NB4 (cell line): Measurements from ENCODE around the gene CHEK1.

Experiments
- DNase-seq: peaks from one replicate; pipeline ENCODE4 v3.0.0; 2010; ENCODE audit warnings: low read depth
- H3K4me3 ChIP-seq: one replicate; pipeline ENCODE4 v1.5.1; 2011; ENCODE audit warnings: mild to moderate bottlenecking, low read depth, low read length, moderate library complexity
- MYC ChIP-seq: IDR thresholded peaks from 2 replicates; pipeline ENCODE4 v1.6.1; 2011; ENCODE audit warnings: low read depth, low read length
- POLR2A ChIP-seq: IDR thresholded peaks from 2 replicates; pipeline ENCODE4 v1.6.1; 2011; ENCODE audit warnings: mild to moderate bottlenecking; ENCODE audit not compliant: insufficient read length; ENCODE audit errors: extremely low read depth
- TF ChIP-seq, protein P1 (sequence below): IDR thresholded peaks from one replicate; pipeline ENCODE4 v1.5.1; 2012; ENCODE audit warnings: low read depth, low read length
- TF ChIP-seq, protein P2 (sequence below): IDR thresholded peaks from 2 replicates; pipeline ENCODE4 v1.6.1; 2011; ENCODE audit warnings: low read depth, low read length

CHEK1 gene

DNA sequence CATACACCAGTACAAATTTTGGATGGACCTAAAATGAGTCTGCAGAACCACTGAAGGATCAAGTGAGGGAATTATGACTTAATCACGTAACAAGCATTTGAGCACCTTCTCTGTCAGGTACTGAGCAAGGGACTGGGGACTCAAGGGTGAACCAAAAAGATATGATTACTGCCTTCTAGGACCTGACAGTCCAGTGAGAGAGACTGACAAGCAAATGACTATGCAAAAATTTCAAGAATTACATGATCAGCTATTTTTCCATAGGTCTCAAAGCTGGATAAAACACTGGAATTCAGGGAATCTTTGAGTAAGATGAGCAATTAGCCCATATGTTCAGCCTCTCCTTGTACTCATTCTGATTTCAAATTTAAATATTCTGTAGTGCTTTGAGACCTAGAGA is 37.5 kb upstream of the CHEK1 start:
- DNase-seq: no peak
- no peak for TF ChIP-seq POLR2A
- TF ChIP-seq, protein P1, sequence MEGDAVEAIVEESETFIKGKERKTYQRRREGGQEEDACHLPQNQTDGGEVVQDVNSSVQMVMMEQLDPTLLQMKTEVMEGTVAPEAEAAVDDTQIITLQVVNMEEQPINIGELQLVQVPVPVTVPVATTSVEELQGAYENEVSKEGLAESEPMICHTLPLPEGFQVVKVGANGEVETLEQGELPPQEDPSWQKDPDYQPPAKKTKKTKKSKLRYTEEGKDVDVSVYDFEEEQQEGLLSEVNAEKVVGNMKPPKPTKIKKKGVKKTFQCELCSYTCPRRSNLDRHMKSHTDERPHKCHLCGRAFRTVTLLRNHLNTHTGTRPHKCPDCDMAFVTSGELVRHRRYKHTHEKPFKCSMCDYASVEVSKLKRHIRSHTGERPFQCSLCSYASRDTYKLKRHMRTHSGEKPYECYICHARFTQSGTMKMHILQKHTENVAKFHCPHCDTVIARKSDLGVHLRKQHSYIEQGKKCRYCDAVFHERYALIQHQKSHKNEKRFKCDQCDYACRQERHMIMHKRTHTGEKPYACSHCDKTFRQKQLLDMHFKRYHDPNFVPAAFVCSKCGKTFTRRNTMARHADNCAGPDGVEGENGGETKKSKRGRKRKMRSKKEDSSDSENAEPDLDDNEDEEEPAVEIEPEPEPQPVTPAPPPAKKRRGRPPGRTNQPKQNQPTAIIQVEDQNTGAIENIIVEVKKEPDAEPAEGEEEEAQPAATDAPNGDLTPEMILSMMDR: no peak
- H3K4me3 ChIP-seq: no peak overlapping the region

DNA sequence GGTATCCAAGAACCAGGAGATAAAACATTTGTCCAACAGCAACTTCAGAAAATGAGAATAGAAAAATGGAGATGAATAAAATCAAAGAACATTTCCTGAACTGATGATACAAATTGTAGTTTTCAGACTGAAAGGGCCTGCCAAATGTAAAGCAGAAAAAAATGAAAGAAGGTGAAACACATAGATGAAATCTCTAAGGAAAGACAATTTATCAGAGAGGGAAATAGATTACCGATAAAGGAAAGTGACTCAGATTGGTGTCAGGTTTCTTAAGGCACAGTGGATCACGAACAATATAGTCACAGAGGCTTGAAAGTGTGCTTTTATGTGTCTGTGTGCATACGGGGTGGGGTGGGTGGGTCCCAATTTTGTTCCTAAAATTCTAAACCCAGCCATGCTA is 36.5 kb upstream of the CHEK1 start:
- TF ChIP-seq, protein P2, sequence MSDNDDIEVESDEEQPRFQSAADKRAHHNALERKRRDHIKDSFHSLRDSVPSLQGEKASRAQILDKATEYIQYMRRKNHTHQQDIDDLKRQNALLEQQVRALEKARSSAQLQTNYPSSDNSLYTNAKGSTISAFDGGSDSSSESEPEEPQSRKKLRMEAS: no peak
- TF ChIP-seq MYC (no peak), POLR2A (no peak)
- TF ChIP-seq, protein P1: no peak
- DNase-seq: no peak
- H3K4me3 ChIP-seq: no peak overlapping the region

DNA sequence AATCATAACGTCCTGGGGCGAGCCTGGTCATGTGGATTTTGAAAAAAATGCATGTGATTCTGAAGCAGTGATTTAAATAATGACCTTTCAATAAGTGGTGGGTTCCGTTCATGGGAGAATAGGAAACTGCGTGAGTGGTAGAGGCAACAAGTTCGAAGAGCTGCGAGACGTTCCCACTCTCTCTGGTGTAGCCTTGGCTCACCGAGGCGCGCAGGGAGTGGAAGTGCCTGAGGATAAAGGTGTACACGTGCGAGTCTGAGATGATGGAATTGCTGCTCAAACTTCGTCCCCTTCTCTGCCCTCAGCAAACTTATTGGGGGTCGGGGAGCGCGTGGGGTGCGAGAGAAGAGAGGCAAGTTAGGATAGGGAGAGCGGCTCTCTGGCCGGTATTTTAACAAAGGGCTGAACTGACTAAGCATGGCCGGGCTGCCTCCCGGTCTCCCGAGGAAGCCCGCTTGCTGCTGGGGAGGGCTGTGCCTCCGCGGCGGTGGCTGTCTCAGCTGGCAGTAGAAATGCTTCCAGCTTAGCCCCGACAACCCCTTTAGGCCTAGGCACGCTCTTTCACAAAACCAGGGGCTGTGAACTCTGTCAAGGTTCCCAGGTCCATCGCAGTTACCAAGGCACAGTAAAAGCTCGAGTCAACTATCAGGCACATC is 33.2 kb upstream of the CHEK1 start:
- peak overlapping the region; percentile 94 for H3K4me3 ChIP-seq
- DNase-seq: peak; percentile 45
- TF ChIP-seq MYC: 0 out of 2 replicates have a peak, but pooled peaks have one; percentile 8
- no peak for TF ChIP-seq POLR2A
- TF ChIP-seq, protein P2: peak; percentile 46; the same call in 1 of the 2 replicates
- TF ChIP-seq, protein P1: no peak

DNA sequence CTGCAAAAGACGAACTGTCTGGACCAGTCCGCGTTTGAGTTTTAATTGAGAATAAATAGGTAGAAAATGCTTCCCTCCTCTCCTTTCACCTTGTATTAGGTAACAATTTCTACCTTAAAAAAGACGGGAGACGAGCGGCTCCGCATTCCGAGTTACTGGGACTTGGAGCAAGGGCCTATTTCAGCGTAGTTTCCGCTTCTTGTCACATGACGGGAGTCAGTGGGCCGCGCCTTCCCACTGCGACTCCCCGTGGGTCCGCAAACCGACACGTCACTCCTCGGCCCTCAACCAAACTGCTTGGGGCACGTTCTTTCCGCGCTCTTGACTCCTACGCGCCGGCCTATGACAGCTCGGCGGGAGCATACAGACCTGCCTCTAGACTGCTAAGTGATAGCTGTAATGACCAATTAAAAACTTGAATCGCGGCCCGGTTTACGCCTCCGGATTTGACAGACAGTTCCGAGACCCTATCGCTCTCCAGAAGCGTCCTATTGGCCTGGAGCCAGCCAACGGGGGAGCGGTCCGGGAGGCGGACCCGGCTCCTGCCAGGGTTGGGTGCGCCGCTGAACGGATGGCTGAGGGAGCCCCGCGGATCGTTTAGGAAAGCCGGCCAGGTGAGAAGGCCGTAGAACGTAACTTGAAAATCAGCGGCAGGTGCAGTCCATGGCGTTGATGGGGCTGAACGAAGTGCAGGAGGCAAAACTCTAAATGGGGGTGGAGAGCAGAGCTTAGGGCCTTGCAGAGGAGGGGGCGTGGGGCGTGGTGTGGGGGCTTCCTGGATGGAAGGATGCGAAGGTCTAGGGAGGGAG is 32.5 kb upstream of the CHEK1 start, which contains the start of gene STT3A:
STT3A (plus strand) TSS at position 548 of the 809 bp plus-strand sequence. CDS start 3,064 bp downstream, outside the sequence.
- peak; percentile 100 for DNase-seq
- TF ChIP-seq, protein P1: no peak
- TF ChIP-seq, protein P2: peak; percentile 96
- TF ChIP-seq POLR2A (peak; percentile 85), MYC (peak; percentile 94)
- peak within 1 kb of the TSS; percentile 94 for H3K4me3 ChIP-seq

DNA sequence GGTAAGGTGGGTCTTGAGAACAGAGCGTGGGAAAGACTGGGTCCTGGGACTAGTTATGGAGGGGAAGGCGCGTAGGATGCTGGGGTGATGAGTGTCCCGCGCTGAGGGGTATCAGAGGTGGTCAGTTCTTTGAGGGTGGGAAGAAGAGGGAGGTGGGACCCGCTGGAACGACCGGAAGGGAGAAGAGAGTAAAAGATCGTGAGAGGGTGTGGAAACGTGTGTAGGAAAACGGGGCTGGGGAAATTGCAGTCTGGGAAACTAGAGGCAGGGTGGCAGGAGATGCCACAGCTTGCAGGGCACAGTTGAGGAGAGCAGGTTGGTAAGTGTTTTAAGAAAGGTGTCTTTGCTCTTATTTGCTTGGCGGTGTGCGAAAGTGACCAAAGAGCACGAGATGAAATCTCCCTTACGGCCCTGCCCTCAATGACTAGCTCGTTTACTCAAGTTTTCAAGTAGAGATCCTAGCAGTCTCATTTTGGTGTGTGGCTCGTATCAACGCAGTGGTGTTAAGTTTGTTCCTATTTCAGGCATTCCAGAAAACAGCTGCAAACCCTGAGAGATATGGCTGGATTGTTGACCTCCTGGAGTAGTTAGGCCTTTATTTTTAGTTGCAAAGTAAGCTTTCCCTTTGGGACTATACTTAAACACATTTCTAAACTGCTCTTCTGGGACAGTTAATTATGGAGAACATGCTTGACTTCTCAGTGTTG is 31.7 kb upstream of the CHEK1 start:
- peak overlapping the region; percentile 82 for H3K4me3 ChIP-seq
- no peak for DNase-seq
- peak; percentile 23; the same call in 1 of the 2 replicates for TF ChIP-seq MYC
- TF ChIP-seq, protein P1: no peak
- TF ChIP-seq, protein P2: peak; percentile 27; the same call in 1 of the 2 replicates
